ENCODE data around the gene CD55.

DNA sequence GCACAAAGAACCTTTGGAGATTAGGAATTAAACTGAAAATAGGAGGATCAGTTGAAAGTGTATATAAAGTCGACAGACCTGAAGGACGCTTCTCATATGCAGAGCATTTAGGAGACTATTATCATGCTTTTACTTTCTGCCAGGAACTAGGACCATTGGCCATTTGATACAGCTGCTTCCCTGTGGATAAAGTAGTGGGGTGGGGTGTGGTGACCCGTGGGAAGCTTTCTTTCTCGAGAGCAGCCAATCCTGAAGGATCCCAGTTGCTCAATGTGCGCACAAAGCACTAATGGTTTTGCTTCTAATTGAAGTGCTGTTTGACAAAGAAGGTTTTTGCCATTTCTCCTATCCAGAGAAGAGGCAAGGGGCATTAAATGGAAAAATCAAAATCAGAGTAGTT lies 14.9 kb upstream of the CD55 start:
- TF ChIP-seq POLR2A (IDR thresholded peaks at IDR 0.05; ENCODE audit: low read depth, low read length) = no peak
- no peak for TF ChIP-seq POLR2AphosphoS5 (IDR thresholded peaks at IDR 0.05; ENCODE audit: low read depth, low read length)
- no peak for TF ChIP-seq TAF1 (IDR thresholded peaks at IDR 0.05; ENCODE audit: low read depth, low read length)
- TF ChIP-seq SPI1 (IDR thresholded peaks at IDR 0.05; ENCODE audit: low read depth, low read length) = no peak
- TF ChIP-seq POU2F2 (IDR thresholded peaks at IDR 0.05; ENCODE audit: low read depth, low read length) = no peak

Measured in GM12891 (cell line).